HEK293 (cell line): Measurements from ENCODE around the gene RGS6.

Experiments used
- CTCF ChIA-PET: fragments of 350-600 bp; formaldehyde crosslinking; extraction: SDS; loops from one replicate; lab custom pipeline; 2021; ENCODE audit warnings: antibody characterized with exemption; lab: Yijun Ruan, JAX
- POLR2A ChIA-PET: fragments of 300-600 bp; formaldehyde crosslinking; extraction: SDS; loops from one replicate; lab custom pipeline; 2020; ENCODE audit warnings: antibody characterized with exemption, inconsistent platforms; lab: Yijun Ruan, JAX
- H3K27ac ChIP-seq: fragments of 200-500 bp; sonication (Bioruptor generic); 2 replicates; pipeline ENCODE4 v1.5.1; 2014; ENCODE audit warnings: low read depth, low read length, control low read depth, inconsistent platforms; ENCODE audit errors: extremely low read depth
- H3K36me3 ChIP-seq, 2 experiments: fragments of 200-500 bp in 1 of 2; sonication (Bioruptor generic) in 1 of 2; 1 replicate in 1 of 2; 2 replicates in 1 of 2; pipeline ENCODE4 v1.5.1; 2014 to 2017; ENCODE audit warnings: inconsistent platforms in 2 of 2, low read length in 2 of 2; ENCODE audit not compliant: control insufficient read depth in 2 of 2, insufficient read depth in 1 of 2
- H3K4me1 ChIP-seq: fragments of 200-500 bp; sonication (Bioruptor generic); 2 replicates; pipeline ENCODE4 v1.5.1; 2014; ENCODE audit warnings: mild to moderate bottlenecking, low read length, inconsistent platforms; ENCODE audit not compliant: control insufficient read depth, insufficient read depth
- H3K4me3 ChIP-seq: 2 replicates; pipeline ENCODE4 v1.5.1; 2011; ENCODE audit warnings: low read depth, mild to moderate bottlenecking, control low read depth, low read length, moderate library complexity
- H3K9me3 ChIP-seq: fragments of 200-500 bp; sonication (Bioruptor generic); 2 replicates; pipeline ENCODE4 v1.5.1; 2014; ENCODE audit warnings: low read depth, low read length, inconsistent platforms; ENCODE audit not compliant: control insufficient read depth, insufficient read depth
- EGR2 ChIP-seq: fragments of 450-650 bp; formaldehyde crosslinking; IDR thresholded peaks from 2 replicates; pipeline ENCODE4 v1.5.1; 2016; ENCODE audit warnings: low read depth, missing biosample characterization, missing genetic modification characterization
- ZBTB8A ChIP-seq: fragments of 450-650 bp; formaldehyde crosslinking; IDR thresholded peaks from 2 replicates; pipeline ENCODE4 v1.5.1; 2016; ENCODE audit warnings: missing biosample characterization, missing genetic modification characterization
- ZFHX2 ChIP-seq: fragments of 450-650 bp; formaldehyde crosslinking; conservative IDR thresholded peaks from 2 replicates; pipeline ENCODE4 v1.5.1; 2016; ENCODE audit warnings: missing biosample characterization, missing genetic modification characterization
- ZNF169 ChIP-seq: fragments of 450-650 bp; formaldehyde crosslinking; IDR thresholded peaks from 2 replicates; pipeline ENCODE4 v1.5.1; 2016; ENCODE audit warnings: missing biosample characterization, missing genetic modification characterization
- ZNF174 ChIP-seq: fragments of 450-650 bp; formaldehyde crosslinking; IDR thresholded peaks from 2 replicates; pipeline ENCODE4 v1.5.0; 2017; ENCODE audit warnings: missing biosample characterization, mild to moderate bottlenecking, missing genetic modification characterization
- ZNF214 ChIP-seq: fragments of 450-650 bp; formaldehyde crosslinking; IDR thresholded peaks from 2 replicates; pipeline ENCODE4 v1.5.1; 2017; ENCODE audit warnings: missing biosample characterization, mild to moderate bottlenecking, missing genetic modification characterization, borderline replicate concordance
- ZNF335 ChIP-seq: fragments of 450-650 bp; formaldehyde crosslinking; conservative IDR thresholded peaks from 2 replicates; pipeline ENCODE4 v1.5.1; 2016; ENCODE audit warnings: missing biosample characterization, missing genetic modification characterization
- ZNF624 ChIP-seq: fragments of 450-650 bp; formaldehyde crosslinking; IDR thresholded peaks from 2 replicates; pipeline ENCODE4 v1.5.1; 2017; ENCODE audit warnings: missing biosample characterization, missing genetic modification characterization
- ZNF791 ChIP-seq: fragments of 450-650 bp; formaldehyde crosslinking; IDR thresholded peaks from 2 replicates; pipeline ENCODE4 v1.5.1; 2016; ENCODE audit warnings: missing biosample characterization, missing genetic modification characterization
- TF ChIP-seq, protein P1 (sequence below): fragments of 450-650 bp; formaldehyde crosslinking; IDR thresholded peaks from 2 replicates; pipeline ENCODE4 v1.5.1; 2016; ENCODE audit warnings: missing biosample characterization, missing genetic modification characterization

Gene RGS6

DNA sequence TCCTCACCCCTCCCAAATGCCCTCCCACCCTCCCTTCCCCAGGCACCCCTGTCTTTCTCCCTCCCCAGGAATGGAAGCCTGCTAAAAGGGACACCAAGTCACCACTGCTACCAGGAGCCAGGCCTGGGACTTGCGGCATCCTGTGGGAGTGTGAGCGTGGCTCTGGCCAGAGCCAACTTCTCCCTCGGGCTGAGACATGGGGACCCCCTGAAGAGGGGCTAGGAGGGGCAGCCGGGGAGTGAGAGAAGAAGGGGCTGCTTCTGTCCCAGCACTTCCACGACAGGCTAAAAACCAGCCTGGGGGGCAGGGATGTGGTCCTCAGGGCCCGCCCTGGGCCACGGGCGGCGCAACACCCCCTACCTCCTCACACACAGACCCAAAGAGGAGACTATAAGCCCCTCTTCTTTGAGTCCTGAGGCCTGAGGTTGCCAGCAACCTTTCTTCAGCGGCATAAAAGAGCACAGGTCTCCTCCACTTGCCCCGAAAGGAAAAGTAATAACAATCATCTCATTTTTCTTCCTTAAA, 682.7 kb downstream of the RGS6 start:
- ChIA-PET CTCF (no interaction called here), POLR2A (interaction anchor here (0.6 kb wide), 1 partner anchor 36 kb away, joined by 3 read pairs; no protein-coding TSS in a partner anchor)
- Histone ChIP-seq H3K36me3 (no peaks in the 10 kb centered on the region), H3K4me1 (no peaks in the 10 kb centered on the region), H3K9me3 (no peaks in the 10 kb centered on the region), H3K4me3 (no peak overlapping the region), H3K27ac (no peak overlapping the region)
- no peak for TF ChIP-seq ZNF169 (tag by site-specific recombination)
- TF ChIP-seq ZNF335 = no peak
- TF ChIP-seq ZNF624 (tag by site-specific recombination) = no peak
- no peak for TF ChIP-seq ZNF791 (tag by site-specific recombination)
- no peak for TF ChIP-seq ZBTB8A
- no peak for TF ChIP-seq ZNF214 (tag by site-specific recombination)
- no peak for TF ChIP-seq ZNF174

DNA sequence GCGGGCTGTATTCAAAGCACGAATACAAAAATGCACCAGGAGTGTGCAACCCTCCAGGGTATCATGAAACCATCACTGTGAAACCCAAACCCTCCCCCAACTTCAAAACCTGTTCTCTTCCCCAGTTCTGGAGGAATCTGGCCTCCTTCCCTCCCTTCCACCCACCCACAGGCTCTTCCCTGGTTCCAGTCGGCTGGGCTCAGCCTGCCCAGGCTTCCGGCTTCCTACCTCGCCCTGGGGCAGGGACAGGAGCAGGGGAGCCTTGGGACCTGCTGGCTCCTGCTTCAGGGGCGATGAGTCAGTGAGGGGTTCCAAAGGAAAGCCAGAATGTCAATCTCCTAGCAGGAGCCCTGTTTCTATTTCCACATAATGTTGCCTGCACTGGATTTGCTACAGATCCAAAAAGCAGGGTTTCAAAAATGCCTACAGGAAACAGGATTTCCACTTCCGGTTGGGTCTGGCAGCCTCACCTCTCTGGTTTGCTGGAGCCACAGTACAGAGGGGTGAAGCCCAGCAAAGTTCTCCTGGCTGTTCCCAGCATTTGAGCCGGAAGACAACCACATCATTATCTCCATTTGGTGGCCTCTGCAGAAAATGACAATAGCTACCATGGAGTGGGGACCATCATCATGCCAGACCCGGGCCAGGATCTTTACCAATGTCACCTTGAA, 683.4 kb downstream of the RGS6 start:
- TF ChIP-seq ZFHX2 (peak; percentile 59), EGR2 (tag by site-specific recombination) (peak; percentile 21; the same call in 1 of the 2 replicates)
- TF ChIP-seq, protein P1, sequence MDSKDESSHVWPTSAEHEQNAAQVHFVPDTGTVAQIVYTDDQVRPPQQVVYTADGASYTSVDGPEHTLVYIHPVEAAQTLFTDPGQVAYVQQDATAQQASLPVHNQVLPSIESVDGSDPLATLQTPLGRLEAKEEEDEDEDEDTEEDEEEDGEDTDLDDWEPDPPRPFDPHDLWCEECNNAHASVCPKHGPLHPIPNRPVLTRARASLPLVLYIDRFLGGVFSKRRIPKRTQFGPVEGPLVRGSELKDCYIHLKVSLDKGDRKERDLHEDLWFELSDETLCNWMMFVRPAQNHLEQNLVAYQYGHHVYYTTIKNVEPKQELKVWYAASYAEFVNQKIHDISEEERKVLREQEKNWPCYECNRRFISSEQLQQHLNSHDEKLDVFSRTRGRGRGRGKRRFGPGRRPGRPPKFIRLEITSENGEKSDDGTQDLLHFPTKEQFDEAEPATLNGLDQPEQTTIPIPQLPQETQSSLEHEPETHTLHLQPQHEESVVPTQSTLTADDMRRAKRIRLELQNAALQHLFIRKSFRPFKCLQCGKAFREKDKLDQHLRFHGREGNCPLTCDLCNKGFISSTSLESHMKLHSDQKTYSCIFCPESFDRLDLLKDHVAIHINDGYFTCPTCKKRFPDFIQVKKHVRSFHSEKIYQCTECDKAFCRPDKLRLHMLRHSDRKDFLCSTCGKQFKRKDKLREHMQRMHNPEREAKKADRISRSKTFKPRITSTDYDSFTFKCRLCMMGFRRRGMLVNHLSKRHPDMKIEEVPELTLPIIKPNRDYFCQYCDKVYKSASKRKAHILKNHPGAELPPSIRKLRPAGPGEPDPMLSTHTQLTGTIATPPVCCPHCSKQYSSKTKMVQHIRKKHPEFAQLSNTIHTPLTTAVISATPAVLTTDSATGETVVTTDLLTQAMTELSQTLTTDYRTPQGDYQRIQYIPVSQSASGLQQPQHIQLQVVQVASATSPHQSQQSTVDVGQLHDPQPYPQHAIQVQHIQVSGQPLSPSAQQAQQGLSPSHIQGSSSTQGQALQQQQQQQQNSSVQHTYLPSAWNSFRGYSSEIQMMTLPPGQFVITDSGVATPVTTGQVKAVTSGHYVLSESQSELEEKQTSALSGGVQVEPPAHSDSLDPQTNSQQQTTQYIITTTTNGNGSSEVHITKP (tag by site-specific recombination) = no peak
- TF ChIP-seq, all 188 proteins: peak for 2
- no peaks in the 10 kb centered on the region for H3K36me3 ChIP-seq
- POLR2A ChIA-PET = no interaction called here
- no peaks in the 10 kb centered on the region for H3K9me3 ChIP-seq
- CTCF ChIA-PET = no interaction called here
- no peak overlapping the region for H3K27ac ChIP-seq
- no peaks in the 10 kb centered on the region for H3K4me1 ChIP-seq
- no peak overlapping the region for H3K4me3 ChIP-seq
